GM20431 (cell line): ENCODE data around the gene CEBPZOS.

Source experiments
- in situ Hi-C: fragments of 300-500 bp; cut with MseI, MboI; formaldehyde crosslinking; loops from one replicate; pipeline ENCODE4 v1.15.0; 2020; ENCODE audit warnings: low sequenced_read_pairs; ENCODE audit not compliant: unreplicated experiment

The CEBPZOS gene

DNA sequence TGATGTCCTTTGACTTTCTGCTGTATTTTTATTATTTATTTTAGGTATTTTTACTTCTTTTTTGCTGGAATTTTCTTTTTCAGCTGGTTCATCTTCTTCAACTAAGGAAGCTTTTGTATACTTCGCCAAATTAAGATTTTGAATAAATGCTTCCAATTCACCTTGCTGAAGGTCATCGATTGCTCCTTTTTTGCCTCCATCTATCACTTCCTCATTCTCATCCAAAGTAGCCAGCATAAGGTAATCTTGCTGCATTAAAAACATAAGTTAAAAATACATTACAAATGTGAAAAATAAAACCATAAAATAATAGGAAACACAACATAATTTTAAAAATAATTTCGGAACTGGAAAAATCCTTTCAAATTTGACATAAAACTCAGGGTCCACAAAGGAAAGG, 32.5 kb downstream of the CEBPZOS start:
- in situ Hi-C loops: no loop called here

DNA sequence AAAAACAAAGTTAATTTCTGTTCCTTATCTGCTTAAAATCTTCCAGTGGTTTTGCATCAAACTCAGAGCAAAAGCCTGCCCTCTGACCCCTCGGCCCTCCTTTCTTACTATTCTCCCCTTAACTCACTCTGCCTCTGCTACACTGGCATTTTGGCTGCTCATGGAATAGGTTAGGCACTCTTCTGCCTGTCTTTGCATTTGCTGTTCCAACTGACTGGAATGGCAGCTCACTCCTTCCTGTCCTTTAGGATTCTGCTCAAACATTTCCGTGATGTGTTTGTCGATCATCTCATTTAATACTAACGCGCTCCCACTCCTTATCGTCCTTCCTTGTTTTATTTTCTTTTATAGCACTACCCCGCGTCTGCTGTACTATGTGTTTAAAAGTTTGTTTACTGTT, 34.3 kb downstream of the CEBPZOS start:
- in situ Hi-C loops: no loop called here

DNA sequence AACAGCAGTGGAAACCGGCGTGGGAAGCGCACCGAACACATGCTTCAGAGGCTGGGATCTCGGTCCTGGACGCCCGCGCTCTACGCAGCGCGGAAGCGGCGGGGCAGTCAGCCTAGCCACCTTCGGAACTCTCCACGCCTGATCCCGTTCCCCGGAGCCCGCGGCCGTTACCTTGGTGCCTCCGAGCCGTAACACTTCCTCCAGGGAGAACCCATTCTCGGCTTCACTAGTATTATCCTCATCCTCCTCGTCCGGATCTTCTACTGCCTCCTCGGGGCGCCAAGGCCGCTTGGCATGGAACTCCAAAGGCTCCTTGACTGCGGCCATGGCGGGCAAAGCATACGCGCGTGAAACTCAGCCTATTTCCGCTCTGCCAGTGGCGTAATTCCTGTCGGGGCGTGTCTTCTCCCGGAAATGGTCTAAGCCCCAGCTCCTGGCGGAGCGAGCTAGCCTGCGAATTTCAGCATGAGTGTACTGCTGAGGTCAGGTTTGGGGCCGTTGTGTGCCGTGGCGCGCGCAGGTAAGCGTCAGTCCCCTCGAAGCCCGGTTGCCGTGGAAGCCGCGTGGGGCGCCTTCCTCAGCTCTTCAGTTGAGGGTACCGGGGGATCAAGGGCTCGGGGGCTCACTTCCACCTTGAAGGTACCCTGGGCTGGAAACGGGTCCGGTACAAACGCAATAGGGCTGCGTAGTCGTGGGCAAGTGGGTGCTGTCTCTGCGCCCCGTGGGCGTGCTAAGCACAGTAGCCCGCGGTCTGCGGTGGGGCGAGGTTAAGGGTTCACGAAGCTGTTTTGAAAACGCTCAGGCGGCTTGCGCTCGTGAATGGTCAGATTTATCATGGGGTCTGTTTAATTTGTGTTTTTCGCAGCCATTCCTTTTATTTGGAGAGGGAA, 35.2 kb downstream of the CEBPZOS start, which contains the start of the genes CEBPZ and NDUFAF7:
Gene CEBPZ (minus strand): TSS at position 356 of the 890 bp plus-strand sequence. CDS start 29 bp downstream, at position 327.
Gene NDUFAF7 (plus strand): TSS at position 418 of the 890 bp plus-strand sequence. CDS start 48 bp downstream, at position 466.
- in situ Hi-C loops: no loop called here

DNA sequence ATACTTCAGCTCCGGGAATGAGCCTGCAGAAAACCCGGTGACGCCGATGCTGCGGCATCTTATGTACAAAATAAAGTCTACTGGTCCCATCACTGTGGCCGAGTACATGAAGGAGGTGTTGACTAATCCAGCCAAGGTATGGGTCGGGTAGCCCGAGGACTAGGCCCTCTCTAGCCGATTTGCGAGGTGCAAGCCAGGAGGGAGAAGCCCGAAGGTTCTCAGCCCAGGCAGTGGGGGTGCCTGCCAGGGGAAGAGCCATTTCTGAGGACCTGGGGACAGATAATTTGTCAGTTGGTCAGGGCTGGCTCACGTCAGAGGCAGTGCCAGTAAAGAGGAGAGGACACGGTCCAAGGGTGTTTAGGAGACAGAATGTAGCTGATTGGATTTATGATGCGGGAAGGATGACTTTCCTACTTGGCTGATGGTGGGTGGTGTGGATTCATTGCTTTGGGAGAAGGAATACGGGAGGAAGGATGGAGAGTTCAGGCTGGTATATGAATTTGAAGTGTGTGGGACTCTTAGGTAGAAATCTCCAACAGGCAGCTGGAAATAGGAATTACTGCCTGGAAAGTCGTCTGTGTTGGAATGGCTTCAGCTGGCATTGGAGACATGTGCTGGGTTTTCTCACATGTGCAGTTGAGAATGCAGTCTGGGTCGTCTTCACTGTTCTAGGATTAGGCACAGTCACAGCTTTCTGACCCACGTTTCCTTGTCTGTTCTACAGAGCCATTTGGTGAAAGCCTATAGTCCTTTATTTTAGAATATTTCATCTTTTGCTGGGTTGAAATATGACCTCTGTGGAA, 36.0 kb downstream of the CEBPZOS start:
- in situ Hi-C loops: no loop called here

DNA sequence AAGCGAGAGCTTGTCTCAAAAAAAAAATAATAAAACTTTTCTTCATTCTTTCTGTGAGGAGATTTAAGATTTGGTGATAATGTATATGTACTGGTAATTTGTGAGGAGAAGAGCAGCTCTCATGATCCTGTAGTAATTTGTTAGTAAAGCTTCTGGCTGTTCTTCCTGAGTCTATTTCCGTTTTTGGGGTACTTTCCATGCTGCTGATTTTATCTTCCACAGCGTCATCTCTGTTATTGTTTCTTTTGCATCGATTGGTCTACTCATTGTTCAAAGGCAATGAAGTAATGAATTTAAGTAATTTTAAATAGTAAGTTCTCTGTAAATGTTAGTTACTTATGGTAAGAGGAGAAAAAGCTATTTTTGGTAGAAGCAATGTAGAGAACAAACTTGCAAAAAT, 47.1 kb downstream of the CEBPZOS start:
- in situ Hi-C loops: no loop called here

DNA sequence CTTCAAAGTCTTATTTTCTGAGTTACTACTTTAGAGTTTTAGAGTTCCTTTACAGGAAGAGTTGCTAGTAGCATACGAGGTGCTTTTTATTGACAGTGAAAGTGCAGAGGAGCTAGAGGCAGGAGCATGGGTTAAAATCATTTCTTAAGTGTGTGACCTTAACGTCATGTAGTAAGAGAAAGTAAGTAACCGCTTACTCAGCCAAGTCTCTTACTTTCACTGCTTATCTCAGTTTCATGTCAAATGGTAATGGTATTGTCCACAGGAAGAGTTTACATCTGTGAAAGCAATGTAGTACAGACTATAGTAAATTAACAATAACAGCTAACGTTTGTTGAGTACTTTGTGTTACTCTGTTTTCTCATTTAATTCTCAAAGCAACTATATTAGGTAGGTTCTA, 47.7 kb downstream of the CEBPZOS start:
- in situ Hi-C loops: no loop called here

DNA sequence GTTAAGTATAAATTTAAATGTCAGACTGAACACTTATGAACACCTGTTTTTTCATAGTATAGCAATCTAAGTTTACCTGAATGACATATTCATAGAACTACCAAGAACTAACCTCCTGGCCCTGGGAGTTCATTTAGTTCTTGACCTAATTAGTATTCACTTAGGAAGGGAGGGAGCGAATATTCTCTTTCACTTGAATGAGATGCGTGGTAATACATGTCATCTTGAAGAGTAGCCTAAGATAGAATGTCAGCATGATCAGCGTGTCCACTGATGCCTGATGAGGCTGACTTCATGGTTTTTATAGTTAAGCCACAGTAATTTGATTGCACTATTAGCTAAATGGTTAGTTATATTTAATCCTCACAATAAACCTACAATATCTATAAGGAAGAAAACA, 48.5 kb downstream of the CEBPZOS start:
- in situ Hi-C loops: no loop called here

DNA sequence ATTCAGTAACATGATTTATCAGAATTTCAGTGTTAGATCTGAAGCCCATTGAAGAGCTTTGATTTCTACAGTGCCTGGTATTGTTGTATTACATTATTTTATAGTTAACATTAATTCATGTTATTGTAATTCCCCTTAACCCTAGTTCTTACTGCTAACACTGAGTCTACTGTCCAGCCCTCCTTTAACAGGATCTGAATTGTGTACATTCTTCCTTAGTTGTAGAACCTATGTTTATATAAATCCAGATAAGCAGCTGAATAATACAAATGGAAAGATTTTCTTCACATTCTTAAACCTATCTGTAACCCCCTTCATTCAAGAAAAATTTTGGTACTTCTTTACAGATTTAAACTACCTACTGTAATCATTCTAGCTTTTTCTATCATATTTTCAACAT, 49.9 kb downstream of the CEBPZOS start:
- in situ Hi-C loops: no loop called here

DNA sequence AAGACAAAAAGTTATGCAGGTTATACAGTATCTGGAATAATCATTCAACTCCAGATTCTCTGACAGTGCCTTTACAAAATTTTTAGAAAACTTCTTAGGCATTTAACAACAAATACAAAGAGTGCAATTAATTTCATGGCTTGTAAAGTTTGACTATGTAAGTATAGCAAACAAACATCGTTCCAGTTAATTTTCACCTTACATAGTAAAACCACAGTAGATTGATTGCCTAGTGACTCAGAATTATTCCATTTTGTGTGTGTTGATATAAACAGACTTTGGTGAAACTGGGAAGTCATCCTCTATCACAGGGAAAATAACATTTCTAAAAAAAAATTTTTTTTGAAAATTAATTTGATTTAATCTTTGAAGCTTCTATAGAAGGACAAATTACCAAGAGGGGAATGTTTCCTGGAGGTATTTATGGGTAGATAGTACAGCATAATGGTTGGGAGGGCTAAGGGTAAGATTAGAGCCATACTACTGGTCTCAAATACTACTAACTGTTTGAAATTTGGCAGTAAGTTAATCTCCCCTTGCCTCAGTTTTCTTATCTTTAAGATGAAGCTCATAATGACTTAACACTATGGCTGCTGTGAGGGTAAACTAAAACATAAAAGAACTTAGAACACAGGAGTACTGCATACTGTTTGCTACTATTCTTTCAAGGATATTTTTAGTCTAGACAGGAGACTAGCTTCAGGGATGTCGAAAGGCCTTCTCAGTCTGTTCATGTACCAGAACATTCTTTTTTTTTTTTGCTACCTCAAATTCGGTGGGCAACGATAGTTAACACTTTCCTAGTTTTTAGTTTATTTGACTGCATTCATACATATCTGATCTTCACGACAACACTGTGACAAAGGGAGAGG, 54.8 kb downstream of the CEBPZOS start:
- in situ Hi-C loops: no loop called here
